Effector memory CD4-positive, alpha-beta T cell (primary cell): ENCODE measurements around the gene MRPL22.
A peak's percentile ranks its signal among the peaks of the same experiment; 100 is the strongest.
"Not testable (repeated sequence)": the region's sequence is repeated elsewhere in the genome, so short reads cannot be mapped to it uniquely, and the experiment has no call there.

Experiments
- DNase-seq, 3 donors: peaks; one replicate each; pipeline ENCODE4 v3.0.0-alpha.2; 2020
- H3K27ac ChIP-seq: 2 replicates; pipeline ENCODE4 v1.7.0; 2013; ENCODE audit warnings: mild to moderate bottlenecking, low read length, moderate library complexity; ENCODE audit not compliant: insufficient read depth, poor library complexity, severe bottlenecking
- H3K27me3 ChIP-seq: replicated peaks from 2 replicates; pipeline ENCODE4 v1.7.0; 2013; ENCODE audit warnings: mild to moderate bottlenecking, low read length; ENCODE audit not compliant: insufficient read depth, control insufficient read depth, poor library complexity, severe bottlenecking
- H3K36me3 ChIP-seq: 2 replicates; pipeline ENCODE4 v1.7.0; 2013; ENCODE audit warnings: mild to moderate bottlenecking, low read length, moderate library complexity; ENCODE audit not compliant: control insufficient read depth, insufficient read depth
- H3K4me1 ChIP-seq: 2 replicates; pipeline ENCODE4 v1.7.0; 2013; ENCODE audit warnings: low read length, mild to moderate bottlenecking; ENCODE audit not compliant: control insufficient read depth, insufficient read depth, poor library complexity, severe bottlenecking
- H3K4me3 ChIP-seq: 2 replicates; pipeline ENCODE4 v1.7.0; 2013; ENCODE audit warnings: low read length, low read depth, mild to moderate bottlenecking; ENCODE audit not compliant: insufficient read depth, poor library complexity, severe bottlenecking
- H3K9me3 ChIP-seq: 2 replicates; pipeline ENCODE4 v1.7.0; 2013; ENCODE audit warnings: mild to moderate bottlenecking, low read length, moderate library complexity; ENCODE audit not compliant: control insufficient read depth

The MRPL22 gene

DNA sequence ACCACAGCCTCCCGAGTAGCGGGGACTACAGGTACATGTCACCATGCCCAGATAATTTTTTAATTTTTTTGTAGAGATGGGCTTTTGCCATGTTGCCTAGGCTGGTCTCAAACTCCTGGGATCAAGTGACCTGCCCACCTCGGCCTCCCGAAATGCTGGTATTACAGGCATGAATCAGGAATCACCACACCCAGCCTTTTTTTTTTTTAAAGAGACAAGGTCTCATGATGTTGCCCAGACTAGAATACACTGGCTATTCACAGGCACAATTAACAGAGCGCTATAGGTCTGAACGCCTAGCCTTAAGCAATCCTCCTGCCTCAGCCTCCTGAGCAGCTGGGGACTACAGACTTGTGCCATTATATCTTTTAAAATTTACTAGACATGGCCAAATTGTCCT lies 39.0 kb upstream of the MRPL22 start:
- no peaks in the 10 kb centered on the region for H3K27me3 ChIP-seq
- peaks cover 73% of the 10 kb centered on the region for H3K36me3 ChIP-seq
- no peak overlapping the region for H3K27ac ChIP-seq
- H3K4me1 ChIP-seq = no peaks in the 10 kb centered on the region
- no peaks in the 10 kb centered on the region for H3K9me3 ChIP-seq
- H3K4me3 ChIP-seq = no peak overlapping the region
- DNase-seq = no peak

DNA sequence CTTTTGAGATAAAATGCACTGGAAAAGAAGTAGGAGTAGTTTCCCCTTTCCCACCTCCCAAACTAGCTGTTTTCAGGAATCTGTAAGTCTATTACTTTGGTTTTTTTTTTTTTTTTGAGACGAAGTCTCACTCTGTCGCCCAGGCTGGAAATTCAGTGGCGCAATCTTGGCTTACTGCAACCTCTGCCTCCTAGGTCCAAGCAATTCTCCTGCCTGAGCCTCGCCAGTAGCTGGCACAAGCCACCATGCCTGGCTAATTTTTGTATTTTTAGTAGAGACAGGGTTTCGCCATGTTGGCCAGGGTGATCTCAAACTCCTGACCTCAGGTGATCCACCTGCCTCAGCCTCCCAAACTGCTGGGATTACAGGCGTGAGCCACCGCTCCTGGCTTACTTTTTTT lies 35.3 kb upstream of the MRPL22 start:
- not testable (repeated sequence) for DNase-seq, H3K4me1 ChIP-seq, H3K27ac ChIP-seq, H3K9me3 ChIP-seq, H3K27me3 ChIP-seq, H3K4me3 ChIP-seq
- H3K36me3 ChIP-seq = peaks cover 69% of the 10 kb centered on the region

DNA sequence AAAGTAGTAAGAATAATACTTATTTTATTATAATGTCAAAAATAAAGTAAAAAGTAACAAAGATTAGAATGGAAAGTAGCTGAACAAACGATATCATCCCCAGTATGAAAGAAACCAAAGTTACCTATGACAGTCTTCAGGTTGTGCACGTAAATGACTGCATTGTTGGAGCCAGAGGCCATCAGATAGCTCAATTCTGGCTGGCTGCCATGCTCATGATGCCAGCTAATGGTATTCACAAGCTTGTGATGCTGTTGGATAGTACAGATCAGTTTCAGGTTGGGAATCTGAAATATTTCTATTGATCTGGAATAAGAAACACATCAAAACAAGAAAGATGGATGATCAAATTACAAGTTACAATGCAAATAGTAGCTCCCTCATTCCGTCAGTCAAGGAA lies 24.0 kb upstream of the MRPL22 start:
- no peak overlapping the region for H3K27ac ChIP-seq
- peaks cover 40% of the 10 kb centered on the region for H3K36me3 ChIP-seq
- H3K4me1 ChIP-seq = no peaks in the 10 kb centered on the region
- no peak for DNase-seq
- H3K9me3 ChIP-seq = no peaks in the 10 kb centered on the region
- no peaks in the 10 kb centered on the region for H3K27me3 ChIP-seq
- no peak overlapping the region for H3K4me3 ChIP-seq

DNA sequence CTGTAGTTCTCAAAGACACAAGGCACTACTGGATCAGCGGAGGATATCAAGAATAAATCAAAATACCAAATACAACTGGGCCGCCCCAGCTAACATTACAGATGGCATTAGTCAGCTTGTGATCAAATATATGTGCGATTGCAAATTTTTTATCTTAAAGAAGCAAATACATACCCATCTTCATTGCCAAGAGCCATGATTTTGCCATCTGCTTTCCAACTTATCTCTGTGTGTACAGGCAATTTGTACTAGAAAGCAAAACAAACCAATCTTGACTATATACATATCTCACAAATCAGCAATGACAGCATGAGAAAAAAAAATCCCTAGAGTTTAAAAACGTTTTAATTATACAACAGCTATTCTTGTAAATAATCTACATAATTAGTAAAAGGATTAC lies 23.1 kb upstream of the MRPL22 start:
- Histone ChIP-seq H3K27ac (no peak overlapping the region), H3K9me3 (no peaks in the 10 kb centered on the region), H3K36me3 (peaks cover 39% of the 10 kb centered on the region), H3K27me3 (no peaks in the 10 kb centered on the region), H3K4me1 (no peaks in the 10 kb centered on the region), H3K4me3 (no peak overlapping the region)
- DNase-seq = no peak

DNA sequence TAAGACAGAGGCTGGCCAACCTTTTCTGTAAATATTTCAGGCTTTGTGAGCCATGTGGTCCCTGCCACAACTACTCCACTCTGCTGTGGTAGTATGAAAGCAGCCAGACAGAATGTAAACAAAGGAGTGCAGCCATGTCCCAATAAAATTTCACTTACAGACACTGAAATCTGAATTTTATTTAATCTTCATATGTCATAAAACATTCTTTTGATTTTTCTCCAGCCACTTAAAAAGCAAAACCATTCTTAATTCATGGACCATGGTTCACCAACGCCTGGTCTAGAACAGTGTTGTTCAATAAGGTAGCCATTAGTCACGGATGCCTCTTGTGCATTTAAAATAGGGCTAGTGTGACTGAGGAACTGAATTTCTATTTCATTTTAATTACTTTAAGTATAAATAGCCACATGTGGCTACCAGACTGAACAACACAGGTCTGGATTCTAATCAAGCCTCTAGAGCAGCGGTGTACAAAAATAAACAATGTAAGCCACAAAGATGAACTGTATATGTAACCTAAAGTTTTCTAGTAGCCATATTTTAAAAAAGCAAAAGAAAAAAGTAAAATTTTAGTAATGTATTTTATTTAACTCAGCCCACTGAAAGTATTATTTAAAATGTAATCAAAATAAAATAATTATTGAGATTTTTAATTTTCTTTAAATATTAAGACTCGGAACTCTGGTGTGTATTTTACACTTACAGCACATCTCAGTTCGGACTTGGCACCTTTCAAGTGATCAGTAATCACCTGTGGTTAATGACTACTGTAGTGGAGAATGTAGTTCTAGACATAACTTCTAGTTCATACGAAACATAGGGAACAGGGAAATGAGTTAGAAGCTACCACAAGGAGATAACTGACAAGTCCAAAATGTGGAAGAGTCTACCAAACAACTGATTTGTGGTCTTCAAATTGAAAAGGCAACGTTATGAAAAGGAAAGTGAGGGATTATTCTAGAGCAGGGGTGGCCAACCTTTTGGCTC lies 17.1 kb upstream of the MRPL22 start:
- no peaks in the 10 kb centered on the region for H3K9me3 ChIP-seq
- H3K4me3 ChIP-seq = no peak overlapping the region
- H3K27me3 ChIP-seq = no peaks in the 10 kb centered on the region
- peaks cover 62% of the 10 kb centered on the region for H3K36me3 ChIP-seq
- H3K27ac ChIP-seq = no peak overlapping the region
- DNase-seq = no peak
- no peaks in the 10 kb centered on the region for H3K4me1 ChIP-seq

DNA sequence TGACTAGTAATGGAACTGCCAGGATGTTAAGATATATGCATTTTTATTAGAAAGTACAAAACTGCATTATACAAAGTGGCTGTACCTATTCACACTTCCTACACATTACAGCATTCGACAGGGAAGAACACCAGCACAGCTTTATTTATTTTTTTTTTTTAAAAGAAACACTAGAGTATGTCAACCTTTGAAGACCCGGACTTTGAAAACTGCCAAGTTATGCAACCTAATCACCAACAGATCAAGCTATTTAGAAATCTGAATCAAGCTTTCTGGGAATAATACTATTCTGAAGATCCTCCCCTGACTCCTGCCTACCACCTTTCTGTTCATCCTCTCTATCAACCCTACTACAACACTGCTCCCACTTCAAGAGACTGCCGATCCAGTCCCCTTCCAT lies 7.3 kb upstream of the MRPL22 start:
- H3K9me3 ChIP-seq = no peaks in the 10 kb centered on the region
- H3K27ac ChIP-seq = no peak overlapping the region
- no peaks in the 10 kb centered on the region for H3K27me3 ChIP-seq
- no peak overlapping the region for H3K4me3 ChIP-seq
- DNase-seq = no peak
- H3K36me3 ChIP-seq = peaks cover 17% of the 10 kb centered on the region
- peaks cover 10% of the 10 kb centered on the region for H3K4me1 ChIP-seq

DNA sequence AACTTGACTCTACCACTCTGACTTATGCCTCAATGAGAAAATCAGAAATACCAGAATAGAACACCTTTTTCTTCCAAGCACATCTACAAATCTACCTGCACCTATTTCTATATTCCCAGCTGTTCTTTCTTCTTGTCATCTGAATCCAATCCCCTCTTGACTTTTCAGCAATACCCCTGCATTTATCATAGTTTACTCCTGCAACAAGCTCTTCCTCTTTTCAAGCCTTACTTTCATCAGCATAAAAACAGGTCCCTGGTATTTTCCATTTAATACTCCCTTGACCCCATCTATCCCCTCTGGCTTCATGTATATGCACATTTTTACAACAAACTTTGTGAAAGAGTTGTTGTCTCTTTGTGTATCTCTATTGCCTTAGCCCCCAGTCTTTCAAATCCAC lies 6.0 kb upstream of the MRPL22 start:
- no peak for DNase-seq
- Histone ChIP-seq H3K27ac (no peak overlapping the region), H3K36me3 (peaks cover 10% of the 10 kb centered on the region), H3K4me3 (no peak overlapping the region), H3K27me3 (no peaks in the 10 kb centered on the region), H3K4me1 (peaks cover 10% of the 10 kb centered on the region), H3K9me3 (no peaks in the 10 kb centered on the region)

DNA sequence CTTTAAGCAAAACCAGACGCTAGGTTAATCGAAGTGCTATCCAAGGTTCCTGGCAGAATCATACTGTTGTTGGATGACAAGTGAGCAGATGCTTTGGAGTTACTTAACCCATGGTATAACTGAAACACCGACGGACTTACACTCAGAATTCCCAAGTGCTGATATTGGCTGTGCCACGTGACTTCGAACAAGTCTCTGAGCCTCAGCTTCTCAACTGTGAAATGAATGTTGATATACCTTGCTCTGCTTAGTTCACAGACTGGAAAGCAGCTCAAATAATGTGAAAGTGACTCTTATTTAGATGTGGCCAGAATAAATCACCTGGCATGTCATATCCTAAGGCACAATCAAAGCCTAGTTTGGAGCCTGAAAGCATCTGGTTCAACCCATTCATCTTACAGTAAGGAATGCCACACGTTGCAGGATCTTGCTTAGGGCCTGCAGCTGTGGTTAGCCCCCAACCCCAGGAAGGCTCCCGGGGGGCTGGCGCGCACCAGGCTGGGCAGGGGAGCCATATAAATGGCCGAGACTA lies 3.6 kb upstream of the MRPL22 start:
- H3K4me3 ChIP-seq = peak overlapping the region; percentile 94
- no peak for DNase-seq
- no peaks in the 10 kb centered on the region for H3K9me3 ChIP-seq
- peaks cover 5% of the 10 kb centered on the region for H3K36me3 ChIP-seq
- H3K4me1 ChIP-seq = peaks cover 16% of the 10 kb centered on the region
- no peaks in the 10 kb centered on the region for H3K27me3 ChIP-seq
- H3K27ac ChIP-seq = peak overlapping the region; percentile 64

DNA sequence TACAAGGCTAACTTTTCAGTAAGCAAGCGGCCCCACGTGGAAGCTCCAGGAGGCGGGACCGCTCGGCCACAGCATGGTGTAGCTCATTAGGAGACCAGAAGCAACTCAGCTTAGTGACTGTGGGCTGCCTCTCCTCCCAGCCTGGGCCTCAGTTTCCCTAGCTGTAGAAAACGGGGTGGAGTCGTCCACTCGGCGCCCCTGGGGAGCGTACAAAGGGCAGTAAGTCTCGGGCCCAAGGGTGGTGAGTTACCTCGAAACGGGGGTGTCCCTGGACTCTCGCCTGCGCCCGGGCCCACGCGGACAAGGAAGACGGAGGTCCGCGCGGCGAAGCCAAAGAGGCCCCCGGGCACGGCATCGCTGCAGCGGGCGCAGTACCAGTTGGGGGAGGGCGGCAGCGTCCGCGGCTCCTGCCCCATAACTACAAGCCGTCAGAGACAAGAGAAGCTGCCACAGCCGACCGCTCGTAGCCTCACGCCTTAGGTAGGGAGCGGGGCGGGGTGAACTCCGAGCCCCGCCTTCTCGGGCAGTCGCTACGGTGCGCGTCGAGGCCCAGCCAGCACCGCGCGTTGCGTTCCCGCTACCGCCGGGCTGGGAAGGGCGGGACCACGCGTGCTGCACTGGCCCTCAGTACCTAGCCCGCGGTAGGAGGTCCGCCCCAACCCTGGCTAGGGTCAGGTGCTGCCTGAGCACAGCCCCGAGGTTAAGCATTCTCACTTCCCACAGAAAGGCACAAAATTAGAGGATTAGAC lies 3.0 kb upstream of the MRPL22 start, which contains the start of gene GEMIN5:
TSS of gene GEMIN5 (minus strand) at position 494 of the 749 bp plus-strand sequence. CDS start at position 416, 78 bp downstream.
- H3K4me3 ChIP-seq = peak within 1 kb of the TSS; percentile 94
- peaks cover 2% of the 10 kb centered on the region for H3K36me3 ChIP-seq
- H3K4me1 ChIP-seq = peaks cover 16% of the 10 kb centered on the region
- DNase-seq = peak; percentile 69 to 73 (median 71)
- no peaks in the 10 kb centered on the region for H3K9me3 ChIP-seq
- no peaks in the 10 kb centered on the region for H3K27me3 ChIP-seq
- H3K27ac ChIP-seq = peak within 1 kb of the TSS; percentile 64

DNA sequence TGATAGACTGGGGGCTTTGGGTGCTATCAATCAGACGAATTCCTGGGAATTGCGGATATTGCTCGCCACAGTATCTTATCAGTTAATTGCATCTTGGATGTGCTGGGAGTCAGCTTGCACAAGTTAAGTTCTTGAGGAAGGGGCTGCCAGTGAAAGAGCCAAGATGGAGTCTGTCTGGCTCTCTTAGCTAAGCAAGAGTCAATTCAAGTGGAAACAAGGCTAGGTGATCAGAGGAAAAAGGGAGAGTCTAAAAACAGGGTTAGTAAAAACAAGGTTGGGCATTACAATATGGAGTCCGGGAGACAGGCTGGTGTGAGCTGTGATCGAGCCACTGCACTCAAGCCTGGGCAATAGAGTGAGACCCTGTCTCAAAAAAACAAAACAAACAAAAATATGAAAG lies 1.5 kb upstream of the MRPL22 start:
- peaks cover 20% of the 10 kb centered on the region for H3K4me1 ChIP-seq
- not testable (repeated sequence) for H3K9me3 ChIP-seq, DNase-seq, H3K27ac ChIP-seq, H3K36me3 ChIP-seq, H3K4me3 ChIP-seq, H3K27me3 ChIP-seq
